ENCODE measurements around the gene FBXO31. TPM values are rescaled to one million over a fixed set of nuclear protein-coding genes. Genes with fewer than 3 reads are reported as not detected.

The FBXO31 gene
- total and polyA plus RNA-seq, 2 of the 13 experiments (the other 11 are each of a cell fraction or from before 2014, with no cell fraction given), result 92.4 to 101 TPM

- no peak for TF ChIP-seq ELF4 (CRISPR knock-in tag; IDR thresholded peaks at IDR 0.05; ENCODE audit: borderline replicate concordance)
- TF ChIP-seq ZHX2 (IDR thresholded peaks at IDR 0.05; ENCODE audit: low read depth), result no peak
- TF ChIP-seq ZHX2 (CRISPR knock-in tag; IDR thresholded peaks at IDR 0.05; ENCODE audit: borderline replicate concordance), result peak; percentile 79; the same call in 1 of the 2 replicates
- peak; percentile 56; the same call in 1 of the 2 replicates for TF ChIP-seq HBP1 (CRISPR knock-in tag; IDR thresholded peaks at IDR 0.05; ENCODE audit: low read depth)
- no peak for TF ChIP-seq HNRNPLL (IDR thresholded peaks at IDR 0.05; ENCODE audit: low read depth, low read length, poor library complexity, severe bottlenecking)
- TF ChIP-seq ZNF34 (CRISPR knock-in tag; IDR thresholded peaks at IDR 0.05; ENCODE audit: borderline replicate concordance), result no peak; the same call in 1 of the 2 replicates
- no peak for TF ChIP-seq SNAPC5 (CRISPR knock-in tag; IDR thresholded peaks at IDR 0.05; ENCODE audit: borderline replicate concordance)
- TF ChIP-seq ZNF615 (CRISPR knock-in tag; IDR thresholded peaks at IDR 0.05; ENCODE audit: borderline replicate concordance), result no peak
- TF ChIP-seq ZNF564 (CRISPR knock-in tag; IDR thresholded peaks at IDR 0.05), result peak; percentile 95
- TF ChIP-seq ZBTB38 (CRISPR knock-in tag; IDR thresholded peaks at IDR 0.05), result peak; percentile 88
- TF ChIP-seq TOPORS (CRISPR knock-in tag; IDR thresholded peaks at IDR 0.05), result peak; percentile 99
- no peak; the same call in 1 of the 2 replicates for TF ChIP-seq TERF1 (CRISPR knock-in tag; IDR thresholded peaks at IDR 0.05)
- TF ChIP-seq ZNF737 (CRISPR knock-in tag; IDR thresholded peaks at IDR 0.05; ENCODE audit: borderline replicate concordance), result no peak; the same call in 1 of the 2 replicates
- TF ChIP-seq ISX (CRISPR knock-in tag; conservative IDR thresholded peaks at IDR 0.05), result no peak
- TF ChIP-seq BRD4 (CRISPR knock-in tag; IDR thresholded peaks at IDR 0.05), result peak; percentile 27; the same call in 1 of the 2 replicates
- TF ChIP-seq FOXC1 (CRISPR knock-in tag; IDR thresholded peaks at IDR 0.05; ENCODE audit: borderline replicate concordance), result no peak; the same call in 1 of the 2 replicates
- no peak for TF ChIP-seq GFI1 (CRISPR knock-in tag; IDR thresholded peaks at IDR 0.05; ENCODE audit: borderline replicate concordance)
- TF ChIP-seq PBX3 (CRISPR knock-in tag; IDR thresholded peaks at IDR 0.05; ENCODE audit: borderline replicate concordance), result peak; percentile 33; the same call in 1 of the 2 replicates
- TF ChIP-seq ZNF160 (CRISPR knock-in tag; IDR thresholded peaks at IDR 0.05), result peak; percentile 92
Measured at GRCh38 chr16:87383505-87384161, at the start of gene FBXO31 (continued).

Measured in HepG2 (cell line).